SKM-1 treated with dmso at 0.1 percent for 144 hours (cell line): ENCODE measurements around the gene U2AF1L4.

Source experiments
- DNase-seq: peaks from one replicate; lab custom pipeline; 2025; ENCODE audit not compliant: unreplicated experiment; lab: John Stamatoyannopoulos, UW

U2AF1L4 gene

GRCh38 chr19:35745328-35746086 is at the start of gene U2AF1L4, which contains the start of gene PSENEN:
Gene U2AF1L4 (minus strand): TSS chr19:35745418. CDS start chr19:35745391, 27 bp downstream.
Gene PSENEN (plus strand): TSS chr19:35745651. CDS start chr19:35745931, 280 bp downstream.
- peak; percentile 99 for DNase-seq

- no peak for DNase-seq
Measured at GRCh38 chr19:35793381-35794165, 48.4 kb upstream of the U2AF1L4 start.

- DNase-seq: no peak
Measured at GRCh38 chr19:35792888-35793287, 47.7 kb upstream of the U2AF1L4 start.

GRCh38 chr19:35792312-35792711 is 47.1 kb upstream of the U2AF1L4 start:
- DNase-seq: no peak

GRCh38 chr19:35791814-35792279 is 46.6 kb upstream of the U2AF1L4 start:
- no peak for DNase-seq

GRCh38 chr19:35790981-35791813 is 46.0 kb upstream of the U2AF1L4 start:
- DNase-seq: no peak

GRCh38 chr19:35789978-35790944 is 45.0 kb upstream of the U2AF1L4 start:
- DNase-seq: no peak

- no peak for DNase-seq
Measured at GRCh38 chr19:35789195-35789977, 44.2 kb upstream of the U2AF1L4 start.

- DNase-seq: no peak
Measured at GRCh38 chr19:35788205-35788960, 43.2 kb upstream of the U2AF1L4 start.

GRCh38 chr19:35787227-35787799 is 42.1 kb upstream of the U2AF1L4 start:
- no peak for DNase-seq

GRCh38 chr19:35786299-35787160 is 41.3 kb upstream of the U2AF1L4 start:
- no peak for DNase-seq

- no peak for DNase-seq
Measured at GRCh38 chr19:35785339-35785627, 40.1 kb upstream of the U2AF1L4 start.

- DNase-seq: no peak
Measured at GRCh38 chr19:35784503-35785338, 39.5 kb upstream of the U2AF1L4 start.

GRCh38 chr19:35783469-35784434 is 38.5 kb upstream of the U2AF1L4 start:
- DNase-seq: no peak

GRCh38 chr19:35782589-35782988 is 37.4 kb upstream of the U2AF1L4 start:
- no peak for DNase-seq
